OCI-LY3 (cell line): Measurements from ENCODE around the gene MAST2.

Experiments used
- CTCF ChIP-seq: fragments of 200-600, 300-600 bp; sonication (generic); IDR thresholded peaks from 2 replicates; pipeline ENCODE4 v1.5.1; 2014; ENCODE audit warnings: antibody characterized with exemption, low read length, low read depth
- EZH2phosphoT487 ChIP-seq: fragments of 200-600 bp; shearing (Covaris generic); IDR thresholded peaks from 2 replicates; pipeline ENCODE4 v1.6.1; 2018; ENCODE audit warnings: antibody characterized with exemption, mixed run types, low read depth

GRCh38 chr1:45913183-45913683, 109.8 kb downstream of the MAST2 start:
- TF ChIP-seq CTCF (no peak), EZH2phosphoT487 (no peak)
